HG02623 (cell line): Measurements from ENCODE around the gene SLCO3A1.

Experiments
- ATAC-seq: cut with Tn5 transposase; IDR thresholded peaks from one replicate; pipeline ENCODE4 v1.9.1; 2021; ENCODE audit warnings: moderate library complexity; ENCODE audit not compliant: unreplicated experiment

The SLCO3A1 gene

GRCh38 chr15:91997163-91997562 is 143.7 kb downstream of the SLCO3A1 start:
- no peak for ATAC-seq

- ATAC-seq, result no peak
Measured at GRCh38 chr15:92000709-92001108, 147.2 kb downstream of the SLCO3A1 start.

GRCh38 chr15:92001307-92001706 is 147.8 kb downstream of the SLCO3A1 start:
- no peak for ATAC-seq

- ATAC-seq, result no peak
Measured at GRCh38 chr15:92002666-92003065, 149.2 kb downstream of the SLCO3A1 start.

GRCh38 chr15:92003515-92004067 is 150.1 kb downstream of the SLCO3A1 start:
- no peak for ATAC-seq

GRCh38 chr15:92005154-92005553 is 151.6 kb downstream of the SLCO3A1 start:
- no peak for ATAC-seq

- ATAC-seq, result no peak
Measured at GRCh38 chr15:92006186-92007028, 152.9 kb downstream of the SLCO3A1 start.

GRCh38 chr15:92009162-92009561 is 155.7 kb downstream of the SLCO3A1 start:
- no peak for ATAC-seq

- ATAC-seq, result no peak
Measured at GRCh38 chr15:92011611-92012367, 158.3 kb downstream of the SLCO3A1 start.

- no peak for ATAC-seq
Measured at GRCh38 chr15:92012368-92012629, 158.8 kb downstream of the SLCO3A1 start.

- ATAC-seq, result no peak
Measured at GRCh38 chr15:92012881-92013280, 159.4 kb downstream of the SLCO3A1 start.

- no peak for ATAC-seq
Measured at GRCh38 chr15:92014281-92015030, 160.9 kb downstream of the SLCO3A1 start.

- ATAC-seq, result no peak
Measured at GRCh38 chr15:92017882-92018534, 164.5 kb downstream of the SLCO3A1 start.

- no peak for ATAC-seq
Measured at GRCh38 chr15:92018535-92019239, 165.2 kb downstream of the SLCO3A1 start.

- no peak for ATAC-seq
Measured at GRCh38 chr15:92019706-92020105, 166.2 kb downstream of the SLCO3A1 start.

GRCh38 chr15:92020207-92020606 is 166.7 kb downstream of the SLCO3A1 start:
- no peak for ATAC-seq

- no peak for ATAC-seq
Measured at GRCh38 chr15:92020804-92021203, 167.3 kb downstream of the SLCO3A1 start.

GRCh38 chr15:92021792-92022191 is 168.3 kb downstream of the SLCO3A1 start:
- ATAC-seq, result no peak

- ATAC-seq, result no peak
Measured at GRCh38 chr15:92023965-92024364, 170.5 kb downstream of the SLCO3A1 start.

GRCh38 chr15:92025706-92026270 is 172.3 kb downstream of the SLCO3A1 start:
- no peak for ATAC-seq
